A549 (cell line): ENCODE data around the gene EXOC4.

Source experiments
- BHLHE40 ChIP-seq: IDR thresholded peaks from 2 replicates; pipeline ENCODE4 v1.6.1; 2012; ENCODE audit warnings: low read depth, low read length, inconsistent platforms
- EP300 ChIP-seq, 2 experiments: fragments of >200 bp; sonication (Bioruptor Twin); formaldehyde crosslinking; IDR thresholded peaks; 2 replicates in 1 of 2; 3 replicates in 1 of 2; pipeline ENCODE4 v1.6.1; 2016 to 2017
- JUN ChIP-seq, 2 experiments: fragments of >200 bp; sonication (Bioruptor Twin); formaldehyde crosslinking; IDR thresholded peaks; 2 replicates in 1 of 2; 3 replicates in 1 of 2; pipeline ENCODE4 v1.6.1; 2016 to 2017
- KDM1A ChIP-seq: fragments of 200-600 bp; sonication (generic); IDR thresholded peaks from 2 replicates; pipeline ENCODE4 v1.6.1; 2016; ENCODE audit warnings: low read depth, mild to moderate bottlenecking
- NR3C1 ChIP-seq: fragments of >200 bp; sonication (Bioruptor Twin); formaldehyde crosslinking; IDR thresholded peaks from 3 replicates; pipeline ENCODE4 v1.6.1; 2017
- POLR2A ChIP-seq: IDR thresholded peaks from 2 replicates; pipeline ENCODE4 v1.6.1; 2012; ENCODE audit warnings: mild to moderate bottlenecking, low read length
- POLR2AphosphoS2 ChIP-seq: conservative IDR thresholded peaks from 2 replicates; pipeline ENCODE4 v1.6.1; 2012; ENCODE audit warnings: low read length, improper control_type of control experiment, inconsistent platforms
- RAD21 ChIP-seq, 2 experiments: fragments of >200 bp in 1 of 2; sonication (Bioruptor Twin) in 1 of 2; formaldehyde crosslinking in 1 of 2; IDR thresholded peaks in 1 of 2; conservative IDR thresholded peaks in 1 of 2; 2 replicates in 1 of 2; 3 replicates in 1 of 2; pipeline ENCODE4 v1.6.1; 2012 to 2018; ENCODE audit warnings: inconsistent platforms in 1 of 2
- RNF2 ChIP-seq: fragments of 200-600 bp; sonication (generic); IDR thresholded peaks from 2 replicates; pipeline ENCODE4 v1.6.1; 2016; ENCODE audit warnings: low read depth, mild to moderate bottlenecking, antibody characterized with exemption, moderate library complexity, borderline replicate concordance
- SREBF2 ChIP-seq: fragments of 450-650 bp; IDR thresholded peaks from 2 replicates; pipeline ENCODE4 v1.6.1; 2014; ENCODE audit warnings: mild to moderate bottlenecking, moderate library complexity
- ZFP36 ChIP-seq: fragments of 450-650 bp; IDR thresholded peaks from 2 replicates; pipeline ENCODE4 v1.6.1; 2014; ENCODE audit warnings: borderline replicate concordance; ENCODE audit not compliant: partially characterized antibody
- TF ChIP-seq, protein P1 (sequence below): fragments of >200 bp; sonication (Bioruptor Twin); formaldehyde crosslinking; IDR thresholded peaks from 3 replicates; pipeline ENCODE4 v1.5.1; 2016
- TF ChIP-seq, protein P2 (sequence below): IDR thresholded peaks from 2 replicates; pipeline ENCODE4 v1.6.1; 2012

DNA sequence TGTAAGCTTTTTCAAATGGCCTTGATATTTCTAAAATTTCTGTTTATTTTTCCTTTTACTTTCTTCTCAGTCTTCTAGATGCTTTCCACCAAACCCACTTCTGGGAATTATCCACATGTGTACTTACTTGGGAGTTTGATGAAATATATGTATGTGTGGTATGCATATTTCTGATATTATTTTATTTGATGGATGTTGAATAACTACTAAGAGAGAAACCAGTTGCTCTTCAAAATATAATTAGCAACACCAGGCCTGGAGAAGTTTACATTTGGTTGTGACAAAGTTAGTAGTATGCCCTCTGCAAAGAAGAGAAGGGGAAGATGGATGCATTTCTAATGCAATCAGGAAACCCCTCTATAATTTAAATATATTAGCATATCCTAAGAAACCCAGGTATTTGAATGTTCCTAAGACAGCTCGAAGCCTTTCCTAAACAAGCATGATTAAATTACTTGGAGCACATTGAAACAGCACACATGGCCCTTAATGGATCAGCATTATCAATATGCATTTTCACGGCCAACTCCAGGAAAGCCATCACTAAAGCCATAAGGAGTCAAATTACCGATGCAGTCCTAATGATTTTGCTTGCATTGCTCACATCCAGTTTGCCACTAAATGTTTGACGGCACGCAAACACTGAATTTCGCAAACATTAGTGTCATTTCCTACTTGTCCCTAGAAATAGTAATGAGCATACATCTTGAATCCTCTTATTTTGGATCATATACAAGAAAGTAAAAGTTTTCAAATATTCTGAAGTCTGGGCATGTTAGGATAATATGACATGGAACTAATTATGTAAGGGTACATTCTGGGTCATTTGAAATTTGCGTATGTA is 393.8 kb downstream of the EXOC4 start:
- TF ChIP-seq POLR2AphosphoS2 (no peak), NR3C1 (no peak), POLR2A (no peak), SREBF2 (no peak), KDM1A (no peak), RNF2 (no peak), RAD21 (conservative IDR thresholded peaks at IDR 0.05 in 1 of 2, IDR thresholded peaks at IDR 0.05 in 1 of 2) (no peak), JUN (IDR thresholded peaks at IDR 0.05) (no peak), BHLHE40 (no peak), ZFP36 (no peak), EP300 (IDR thresholded peaks at IDR 0.05) (no peak)
- TF ChIP-seq, protein P1, sequence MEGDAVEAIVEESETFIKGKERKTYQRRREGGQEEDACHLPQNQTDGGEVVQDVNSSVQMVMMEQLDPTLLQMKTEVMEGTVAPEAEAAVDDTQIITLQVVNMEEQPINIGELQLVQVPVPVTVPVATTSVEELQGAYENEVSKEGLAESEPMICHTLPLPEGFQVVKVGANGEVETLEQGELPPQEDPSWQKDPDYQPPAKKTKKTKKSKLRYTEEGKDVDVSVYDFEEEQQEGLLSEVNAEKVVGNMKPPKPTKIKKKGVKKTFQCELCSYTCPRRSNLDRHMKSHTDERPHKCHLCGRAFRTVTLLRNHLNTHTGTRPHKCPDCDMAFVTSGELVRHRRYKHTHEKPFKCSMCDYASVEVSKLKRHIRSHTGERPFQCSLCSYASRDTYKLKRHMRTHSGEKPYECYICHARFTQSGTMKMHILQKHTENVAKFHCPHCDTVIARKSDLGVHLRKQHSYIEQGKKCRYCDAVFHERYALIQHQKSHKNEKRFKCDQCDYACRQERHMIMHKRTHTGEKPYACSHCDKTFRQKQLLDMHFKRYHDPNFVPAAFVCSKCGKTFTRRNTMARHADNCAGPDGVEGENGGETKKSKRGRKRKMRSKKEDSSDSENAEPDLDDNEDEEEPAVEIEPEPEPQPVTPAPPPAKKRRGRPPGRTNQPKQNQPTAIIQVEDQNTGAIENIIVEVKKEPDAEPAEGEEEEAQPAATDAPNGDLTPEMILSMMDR, result no peak
- TF ChIP-seq, protein P2, sequence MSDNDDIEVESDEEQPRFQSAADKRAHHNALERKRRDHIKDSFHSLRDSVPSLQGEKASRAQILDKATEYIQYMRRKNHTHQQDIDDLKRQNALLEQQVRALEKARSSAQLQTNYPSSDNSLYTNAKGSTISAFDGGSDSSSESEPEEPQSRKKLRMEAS, result no peak
